Measurements from ENCODE around the gene ITGA5.

ITGA5 gene

GRCh38 chr12:54409267-54409666 is 9.8 kb downstream of the ITGA5 start:
- DNase-seq, result no peak

GRCh38 chr12:54407183-54407905 is 11.7 kb downstream of the ITGA5 start:
- no peak for DNase-seq

- DNase-seq, result no peak
Observed at GRCh38 chr12:54405573-54405972, 13.5 kb downstream of the ITGA5 start.

GRCh38 chr12:54405106-54405505 is 14.0 kb downstream of the ITGA5 start:
- no peak for DNase-seq

GRCh38 chr12:54404061-54405004 is 14.7 kb downstream of the ITGA5 start:
- DNase-seq, result peak; percentile 55 to 60

GRCh38 chr12:54401119-54401518 is 17.9 kb downstream of the ITGA5 start:
- no peak for DNase-seq

- peak; percentile 90 for DNase-seq
Observed at GRCh38 chr12:54398995-54399793, 19.9 kb downstream of the ITGA5 start.

GRCh38 chr12:54398218-54398617 is 20.8 kb downstream of the ITGA5 start:
- no peak for DNase-seq

- DNase-seq, result no peak
Observed at GRCh38 chr12:54397157-54397556, 21.9 kb downstream of the ITGA5 start.

GRCh38 chr12:54395545-54395944 is 23.5 kb downstream of the ITGA5 start:
- DNase-seq, result no peak

- no peak for DNase-seq
Observed at GRCh38 chr12:54394986-54395385, 24.1 kb downstream of the ITGA5 start.

- DNase-seq, result peak in 1 of 2 donors; percentile 58
Observed at GRCh38 chr12:54394281-54394719, 24.8 kb downstream of the ITGA5 start.

- no peak for DNase-seq
Observed at GRCh38 chr12:54393743-54394142, 25.3 kb downstream of the ITGA5 start.

- no peak for DNase-seq
Observed at GRCh38 chr12:54393207-54393609, 25.9 kb downstream of the ITGA5 start.

GRCh38 chr12:54392485-54393206 is 26.4 kb downstream of the ITGA5 start:
- DNase-seq, result no peak

GRCh38 chr12:54390668-54391551 is 28.2 kb downstream of the ITGA5 start:
- peak in 1 of 2 donors; percentile 64 for DNase-seq

- no peak for DNase-seq
Observed at GRCh38 chr12:54390176-54390667, 28.8 kb downstream of the ITGA5 start.

- DNase-seq, result no peak
Observed at GRCh38 chr12:54389607-54390175, 29.4 kb downstream of the ITGA5 start.

GRCh38 chr12:54389134-54389508 is 29.9 kb downstream of the ITGA5 start:
- DNase-seq, result no peak

GRCh38 chr12:54388237-54389133 is 30.6 kb downstream of the ITGA5 start:
- no peak for DNase-seq
